PC-3 (cell line): ENCODE results near the gene HSPB6. TPM values are rescaled to one million over a fixed set of nuclear protein-coding genes. Genes with fewer than 3 reads are reported as not detected.
"Not testable (repeated sequence)": the region's sequence is repeated elsewhere in the genome, so short reads cannot be mapped to it uniquely, and the experiment has no call there.

Experiments used
- ATAC-seq: fragments of 200-7000 bp; cut with Tn5 transposase; 2 replicates; pipeline ENCODE4 v1.9.1; 2020; ENCODE audit warnings: mild to moderate bottlenecking, moderate library complexity
- BruUV-seq: library from RNA; stranded (reverse); fragments of 400-500 nt; replicated peaks from 2 replicates; lab custom pipeline; 2021; lab: Mats Ljungman, UMichigan
- CTCF ChIA-PET: fragments of 300-600 bp; sonication (Branson Sonifier 250); formaldehyde crosslinking; loops from one replicate; lab custom pipeline; 2022; ENCODE audit warnings: antibody characterized with exemption; lab: Charles Lee
- POLR2A ChIA-PET: fragments of 300-600 bp; sonication (Branson Sonifier 250); formaldehyde crosslinking; loops from one replicate; lab custom pipeline; 2022; ENCODE audit warnings: antibody characterized with exemption; ENCODE audit not compliant: unreplicated experiment; lab: Charles Lee
- DNase-seq: peaks from one replicate; pipeline ENCODE4 v3.0.0-alpha.2; 2015
- H2AFZ ChIP-seq: fragments of 300-600 bp; sonication (generic); 2 replicates; pipeline ENCODE4 v1.6.0; 2016; ENCODE audit warnings: antibody characterized with exemption, low read length
- H3F3A ChIP-seq: fragments of 300-600 bp; sonication (generic); one replicate; pipeline ENCODE4 v1.6.0; 2017; ENCODE audit warnings: antibody characterized with exemption, low read length, control low read depth, mild to moderate bottlenecking; ENCODE audit not compliant: unreplicated experiment
- H3K27ac ChIP-seq: fragments of 300-600 bp; sonication (generic); 2 replicates; pipeline ENCODE4 v1.5.1; 2016; ENCODE audit warnings: mild to moderate bottlenecking, low read length
- H3K27me3 ChIP-seq: fragments of 300-600 bp; sonication (generic); 2 replicates; pipeline ENCODE4 v1.6.1; 2016; ENCODE audit warnings: low read length, mixed read lengths
- H3K36me3 ChIP-seq: fragments of 300-600 bp; sonication (generic); 2 replicates; pipeline ENCODE4 v1.6.1; 2016; ENCODE audit warnings: low read depth, mixed run types, low read length, mixed read lengths
- H3K4me1 ChIP-seq: fragments of 300-600 bp; sonication (generic); 2 replicates; pipeline ENCODE4 v1.5.1; 2016; ENCODE audit warnings: low read length; ENCODE audit not compliant: insufficient read depth
- H3K4me2 ChIP-seq: fragments of 300-600 bp; sonication (generic); 2 replicates; pipeline ENCODE4 v1.6.0; 2016; ENCODE audit warnings: low read length
- H3K4me3 ChIP-seq: fragments of 300-600 bp; sonication (generic); 2 replicates; pipeline ENCODE4 v1.5.1; 2016; ENCODE audit warnings: mild to moderate bottlenecking, low read length, mixed read lengths
- H3K79me2 ChIP-seq: fragments of 300-600 bp; sonication (generic); 2 replicates; pipeline ENCODE4 v1.6.1; 2017; ENCODE audit warnings: low read length, mixed read lengths
- H3K9ac ChIP-seq: fragments of 300-600 bp; sonication (generic); 2 replicates; pipeline ENCODE4 v1.6.0; 2016; ENCODE audit warnings: mild to moderate bottlenecking, low read length
- H3K9me2 ChIP-seq: fragments of 300-600 bp; sonication (generic); replicated peaks from 2 replicates; pipeline ENCODE4 v1.6.1; 2016; ENCODE audit warnings: mixed run types, low read length, mixed read lengths
- H3K9me3 ChIP-seq: fragments of 300-600 bp; sonication (generic); 2 replicates; pipeline ENCODE4 v1.6.1; 2016; ENCODE audit warnings: low read length, mixed read lengths
- H4K20me1 ChIP-seq: fragments of 300-600 bp; sonication (generic); 2 replicates; pipeline ENCODE4 v1.6.1; 2016; ENCODE audit warnings: low read length, mixed read lengths
- CTCF ChIP-seq: fragments of 300-600 bp; sonication (generic); conservative IDR thresholded peaks from 2 replicates; pipeline ENCODE4 v1.5.1; 2017; ENCODE audit warnings: antibody characterized with exemption, low read depth, mild to moderate bottlenecking, low read length
- EZH2 ChIP-seq: fragments of 300-600 bp; sonication (generic); IDR thresholded peaks from one replicate; pipeline ENCODE4 v1.6.1; 2017; ENCODE audit warnings: antibody characterized with exemption, mild to moderate bottlenecking, low read length; ENCODE audit not compliant: unreplicated experiment
- EZH2phosphoT487 ChIP-seq: fragments of 300-600 bp; sonication (generic); IDR thresholded peaks from 2 replicates; pipeline ENCODE4 v1.6.1; 2018; ENCODE audit warnings: mild to moderate bottlenecking, antibody characterized with exemption, low read length, borderline replicate concordance
- intact Hi-C: fragments of 100-400 bp; cut with micrococcal nuclease; formaldehyde crosslinking; loops from 2 replicates; pipeline ENCODE4 v1.9.0; 2023
- total RNA-seq: library from RNA; depleted of rRNA; stranded (reverse); fragments of >200 nt; gene quantifications from 2 replicates; pipeline ENCODE4 v1.2.3, GENCODE V29; 2014

HSPB6 gene
- total RNA-seq, 1 experiment from 2014 or later, result not detected

GRCh38 chr19:35725216-35725861 lies 31.5 kb downstream of the HSPB6 start:
- no peaks in the 10 kb centered on the region for H3K9me3 ChIP-seq
- peaks cover 5% of the 10 kb centered on the region for H3K36me3 ChIP-seq
- H3K9me2 ChIP-seq, result no peaks in the 10 kb centered on the region
- CTCF ChIA-PET, result no interaction called here
- POLR2A ChIA-PET, result no interaction called here
- H3K79me2 ChIP-seq, result no peaks in the 10 kb centered on the region
- no peak overlapping the region for H3K4me3 ChIP-seq
- DNase-seq (no peak), ATAC-seq (no peak)
- no peak overlapping the region for H3K27ac ChIP-seq
- TF ChIP-seq EZH2phosphoT487 (no peak), CTCF (no peak), EZH2 (no peak)
- no peaks in the 10 kb centered on the region for H4K20me1 ChIP-seq
- H3K9ac ChIP-seq, result no peak overlapping the region
- no peaks in the 10 kb centered on the region for H3K27me3 ChIP-seq
- H3K4me2 ChIP-seq, result no peak overlapping the region
- intact Hi-C loops, result no loop called here
- no peaks in the 10 kb centered on the region for H3K4me1 ChIP-seq
- BruUV-seq, result no TSS peak
- no peaks in the 10 kb centered on the region for H3F3A ChIP-seq
- H2AFZ ChIP-seq, result no peak overlapping the region

GRCh38 chr19:35724560-35724959 lies 32.3 kb downstream of the HSPB6 start:
- H3K27ac ChIP-seq, result no peak overlapping the region
- ChIA-PET CTCF (no interaction called here), POLR2A (no interaction called here)
- H2AFZ ChIP-seq, result no peak overlapping the region
- TF ChIP-seq EZH2phosphoT487, result no peak
- no peak for TF ChIP-seq CTCF
- TF ChIP-seq EZH2, result no peak
- H3K79me2 ChIP-seq, result peaks cover 7% of the 10 kb centered on the region
- intact Hi-C loops, result no loop called here
- 0 out of 2 replicates have a peak, but pooled peaks cover under 1% of the 10 kb centered on the region for H3K4me1 ChIP-seq
- 0 out of 2 replicates have a peak, but pooled peaks cover 3% of the 10 kb centered on the region for H4K20me1 ChIP-seq
- ATAC-seq, result no peak
- H3K36me3 ChIP-seq, result peaks cover 5% of the 10 kb centered on the region
- DNase-seq, result no peak
- H3F3A ChIP-seq, result no peaks in the 10 kb centered on the region
- no TSS peak for BruUV-seq
- H3K4me2 ChIP-seq, result no peak overlapping the region
- H3K9ac ChIP-seq, result no peak overlapping the region
- H3K9me3 ChIP-seq, result no peaks in the 10 kb centered on the region
- H3K9me2 ChIP-seq, result no peaks in the 10 kb centered on the region
- H3K4me3 ChIP-seq, result no peak overlapping the region
- H3K27me3 ChIP-seq, result no peaks in the 10 kb centered on the region

GRCh38 chr19:35724132-35724531 lies 32.7 kb downstream of the HSPB6 start:
- H3K27me3 ChIP-seq, H4K20me1 ChIP-seq, H3K9ac ChIP-seq, H3K4me2 ChIP-seq, H3K9me3 ChIP-seq, DNase-seq, H3K4me1 ChIP-seq, H3K4me3 ChIP-seq, H3K36me3 ChIP-seq, H3K9me2 ChIP-seq, POLR2A ChIA-PET, H2AFZ ChIP-seq, BruUV-seq, H3K27ac ChIP-seq, intact Hi-C loops, H3F3A ChIP-seq, CTCF ChIA-PET, ATAC-seq: not testable (repeated sequence)
- peaks cover 12% of the 10 kb centered on the region for H3K79me2 ChIP-seq
